OCI-LY3 (cell line): ENCODE measurements around the gene HCN1.

Experiments
- H2AFZ ChIP-seq: fragments of 200-600, 300-600 bp; shearing (Covaris generic); 2 replicates; pipeline ENCODE4 v1.6.0; 2014; ENCODE audit warnings: antibody characterized with exemption, low read depth, low read length
- H3K27ac ChIP-seq: fragments of 200-600, 300-600 bp; sonication (generic); 2 replicates; pipeline ENCODE4 v1.5.1; 2014; ENCODE audit warnings: mild to moderate bottlenecking, low read length, moderate library complexity, mixed read lengths
- H3K27me3 ChIP-seq: fragments of 200-600, 300-600 bp; sonication (generic); 2 replicates; pipeline ENCODE4 v1.6.1; 2014; ENCODE audit warnings: low read depth, low read length, mixed read lengths
- H3K36me3 ChIP-seq: fragments of 200-600, 300-600 bp; sonication (generic); replicated peaks from 2 replicates; pipeline ENCODE3; 2014; ENCODE audit warnings: low read depth, low read length, mixed read lengths
- H3K4me1 ChIP-seq: fragments of 300-600, 200-600 bp; sonication (generic); 2 replicates; pipeline ENCODE4 v1.6.1; 2014; ENCODE audit warnings: low read length, mixed read lengths
- H3K4me2 ChIP-seq: fragments of 200-600, 300-600 bp; sonication (generic); 2 replicates; pipeline ENCODE4 v1.6.1; 2014; ENCODE audit warnings: low read length, mixed read lengths
- H3K4me3 ChIP-seq: fragments of 300-600, 200-600 bp; sonication (generic); 2 replicates; pipeline ENCODE4 v1.5.1; 2014; ENCODE audit warnings: antibody characterized with exemption, mild to moderate bottlenecking, low read length, moderate library complexity
- H3K79me2 ChIP-seq: fragments of 300-600, 200-600 bp; shearing (Covaris generic); 2 replicates; pipeline ENCODE4 v1.6.1; 2014; ENCODE audit warnings: mild to moderate bottlenecking, low read length, mixed read lengths
- H3K9ac ChIP-seq: fragments of 300-600, 200-600 bp; shearing (Covaris generic); 2 replicates; pipeline ENCODE4 v1.6.0; 2014; ENCODE audit warnings: mild to moderate bottlenecking, low read length, moderate library complexity
- H3K9me3 ChIP-seq: fragments of 200-600, 300-600 bp; shearing (Covaris generic); 2 replicates; pipeline ENCODE4 v1.6.1; 2014; ENCODE audit warnings: low read length, mixed read lengths; ENCODE audit not compliant: insufficient read depth
- H4K20me1 ChIP-seq: fragments of 200-600, 300-600 bp; sonication (generic); 2 replicates; pipeline ENCODE4 v1.6.1; 2016; ENCODE audit warnings: low read length, mixed read lengths; ENCODE audit not compliant: insufficient read depth
- EZH2phosphoT487 ChIP-seq: fragments of 200-600 bp; shearing (Covaris generic); IDR thresholded peaks from 2 replicates; pipeline ENCODE4 v1.6.1; 2018; ENCODE audit warnings: antibody characterized with exemption, mixed run types, low read depth
- TF ChIP-seq, protein P1 (sequence below): fragments of 200-600, 300-600 bp; sonication (generic); IDR thresholded peaks from 2 replicates; pipeline ENCODE4 v1.5.1; 2014; ENCODE audit warnings: antibody characterized with exemption, low read length, low read depth

HCN1 gene

DNA sequence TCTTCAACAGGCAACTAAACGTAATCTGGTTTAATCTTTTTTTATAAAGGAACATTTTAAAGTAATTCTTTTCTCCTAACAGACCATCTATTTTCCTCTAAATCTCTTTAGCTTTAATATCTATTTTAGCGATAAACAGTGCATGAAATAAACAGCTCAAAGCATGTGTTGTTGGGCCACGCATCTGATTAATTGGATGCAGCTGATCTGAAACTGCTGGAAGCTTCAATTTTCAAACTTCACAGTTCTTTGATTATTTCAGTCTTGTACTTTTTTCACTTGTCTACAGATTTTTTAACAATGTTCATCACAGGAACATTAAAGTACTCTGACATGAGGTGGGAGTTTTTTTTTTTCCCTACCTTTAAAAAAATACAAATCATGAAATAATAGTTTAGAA, 443.6 kb downstream of the HCN1 start:
- H3K4me2 ChIP-seq = no peak overlapping the region
- H3K27me3 ChIP-seq = no peaks in the 10 kb centered on the region
- no peaks in the 10 kb centered on the region for H3K79me2 ChIP-seq
- H3K36me3 ChIP-seq = no peaks in the 10 kb centered on the region
- TF ChIP-seq EZH2phosphoT487 = no peak
- TF ChIP-seq, protein P1, sequence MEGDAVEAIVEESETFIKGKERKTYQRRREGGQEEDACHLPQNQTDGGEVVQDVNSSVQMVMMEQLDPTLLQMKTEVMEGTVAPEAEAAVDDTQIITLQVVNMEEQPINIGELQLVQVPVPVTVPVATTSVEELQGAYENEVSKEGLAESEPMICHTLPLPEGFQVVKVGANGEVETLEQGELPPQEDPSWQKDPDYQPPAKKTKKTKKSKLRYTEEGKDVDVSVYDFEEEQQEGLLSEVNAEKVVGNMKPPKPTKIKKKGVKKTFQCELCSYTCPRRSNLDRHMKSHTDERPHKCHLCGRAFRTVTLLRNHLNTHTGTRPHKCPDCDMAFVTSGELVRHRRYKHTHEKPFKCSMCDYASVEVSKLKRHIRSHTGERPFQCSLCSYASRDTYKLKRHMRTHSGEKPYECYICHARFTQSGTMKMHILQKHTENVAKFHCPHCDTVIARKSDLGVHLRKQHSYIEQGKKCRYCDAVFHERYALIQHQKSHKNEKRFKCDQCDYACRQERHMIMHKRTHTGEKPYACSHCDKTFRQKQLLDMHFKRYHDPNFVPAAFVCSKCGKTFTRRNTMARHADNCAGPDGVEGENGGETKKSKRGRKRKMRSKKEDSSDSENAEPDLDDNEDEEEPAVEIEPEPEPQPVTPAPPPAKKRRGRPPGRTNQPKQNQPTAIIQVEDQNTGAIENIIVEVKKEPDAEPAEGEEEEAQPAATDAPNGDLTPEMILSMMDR = no peak
- no peak overlapping the region for H3K27ac ChIP-seq
- H4K20me1 ChIP-seq = no peaks in the 10 kb centered on the region
- no peaks in the 10 kb centered on the region for H3K9me3 ChIP-seq
- no peak overlapping the region for H3K9ac ChIP-seq
- H3K4me1 ChIP-seq = no peaks in the 10 kb centered on the region
- no peak overlapping the region for H3K4me3 ChIP-seq
- no peak overlapping the region for H2AFZ ChIP-seq

DNA sequence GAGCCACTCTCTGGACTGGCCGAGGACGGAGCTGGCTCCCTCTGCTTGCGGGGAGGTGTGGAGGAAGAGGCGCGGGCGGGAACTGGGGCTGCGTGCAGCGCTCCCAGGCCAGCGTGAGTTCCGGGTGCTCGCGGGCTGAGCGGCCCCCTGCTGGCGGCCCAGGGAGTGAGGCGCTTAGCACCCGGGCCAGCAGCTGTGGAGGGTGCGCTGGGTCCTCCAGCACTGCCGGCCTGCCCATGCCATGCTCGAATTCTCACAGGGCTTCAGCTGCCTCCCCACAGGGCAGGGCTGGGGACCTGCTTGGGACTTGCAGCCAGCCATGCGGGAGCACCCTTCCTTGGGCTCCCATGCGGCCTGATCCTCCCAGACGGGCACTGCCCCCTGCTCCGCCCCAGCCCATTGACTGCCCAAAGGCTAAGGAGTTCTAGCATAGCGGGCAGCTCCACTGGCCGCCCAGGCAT, 470.6 kb downstream of the HCN1 start:
- Histone ChIP-seq H3K79me2 (no peaks in the 10 kb centered on the region), H3K4me2 (no peak overlapping the region), H3K4me3 (no peak overlapping the region), H3K9ac (no peak overlapping the region), H3K4me1 (no peaks in the 10 kb centered on the region), H4K20me1 (no peaks in the 10 kb centered on the region), H3K36me3 (no peaks in the 10 kb centered on the region), H3K9me3 (no peaks in the 10 kb centered on the region), H2AFZ (no peak overlapping the region), H3K27ac (no peak overlapping the region), H3K27me3 (no peaks in the 10 kb centered on the region)
- TF ChIP-seq, protein P1 = no peak
- TF ChIP-seq EZH2phosphoT487 = no peak

DNA sequence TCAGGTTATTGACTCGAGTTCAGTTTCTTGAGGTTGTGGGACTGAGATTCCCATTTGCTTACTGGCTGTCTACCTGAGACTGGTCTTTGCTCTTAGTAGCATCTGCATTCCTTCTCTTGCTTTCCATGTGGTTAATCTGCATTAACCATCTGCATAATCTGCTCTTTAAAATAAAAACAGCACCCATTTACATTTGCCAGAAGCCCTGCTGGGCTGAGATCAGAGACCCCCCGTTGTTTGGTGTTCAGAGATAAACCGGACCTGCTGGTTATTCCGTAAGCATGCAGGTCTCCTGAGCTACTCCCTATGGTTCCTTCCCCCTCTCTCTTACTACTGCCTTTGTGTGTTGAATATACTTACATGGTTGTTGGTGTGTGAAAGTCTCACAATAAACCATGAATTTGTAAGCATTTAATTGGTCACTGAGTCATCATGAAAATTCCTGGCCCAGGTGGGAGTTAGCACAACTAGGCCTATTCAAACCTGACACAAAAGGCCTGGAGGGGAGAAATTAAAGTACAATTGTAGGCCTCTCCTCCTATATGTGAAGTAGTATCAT, 490.7 kb downstream of the HCN1 start:
- H3K4me1 ChIP-seq = no peaks in the 10 kb centered on the region
- H3K79me2 ChIP-seq = no peaks in the 10 kb centered on the region
- no peak overlapping the region for H3K4me3 ChIP-seq
- H3K27me3 ChIP-seq = no peaks in the 10 kb centered on the region
- no peak overlapping the region for H3K4me2 ChIP-seq
- no peak for TF ChIP-seq EZH2phosphoT487
- TF ChIP-seq, protein P1 = no peak
- H3K27ac ChIP-seq = no peak overlapping the region
- no peak overlapping the region for H2AFZ ChIP-seq
- no peak overlapping the region for H3K9ac ChIP-seq
- H4K20me1 ChIP-seq = no peaks in the 10 kb centered on the region
- H3K9me3 ChIP-seq = no peaks in the 10 kb centered on the region
- H3K36me3 ChIP-seq = no peaks in the 10 kb centered on the region
